Hematopoietic multipotent progenitor cell treated with erythropoietin and hydrocortisone succinate and interleukin-3 and kit ligand, for 6 days (in vitro differentiated cells): ENCODE data around the gene SPON2.

ENCODE experiments used
- DNase-seq: peaks from one replicate; pipeline ENCODE4 v3.0.0-alpha.2; 2015

The SPON2 gene

DNA sequence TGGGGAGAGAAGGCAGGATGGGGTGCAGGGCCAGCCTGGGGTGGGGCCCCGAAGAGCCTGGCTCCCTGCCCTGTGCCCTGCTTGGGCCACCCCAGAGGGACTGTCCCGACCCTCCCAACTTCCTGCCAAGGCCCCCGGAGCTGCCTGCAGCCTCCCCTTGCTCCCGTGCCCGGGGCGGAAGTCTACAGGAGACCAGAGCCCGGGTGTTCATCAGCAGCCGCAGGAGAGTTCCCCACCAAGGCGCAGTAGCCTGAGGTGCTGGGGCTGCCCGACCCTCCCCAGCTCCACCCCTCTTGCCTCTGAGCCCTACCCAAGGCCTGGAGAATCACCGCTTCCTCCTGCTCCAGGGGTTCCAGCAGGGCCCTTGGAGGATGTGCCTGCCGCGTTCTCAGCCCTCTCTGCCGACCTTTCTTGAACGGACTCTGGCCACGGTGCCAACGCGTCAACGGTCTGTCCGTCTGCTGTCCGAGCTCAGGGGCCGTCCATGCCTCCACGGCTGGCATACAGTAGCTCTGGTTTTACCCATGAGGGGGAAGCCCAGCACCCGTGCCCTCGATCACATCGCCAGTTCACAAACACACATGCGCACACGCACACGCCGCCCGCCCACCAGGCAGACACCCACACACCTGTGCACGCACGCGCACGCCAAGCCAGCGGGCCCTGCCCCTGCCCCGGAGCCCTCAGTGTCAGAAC is 36.0 kb upstream of the SPON2 start:
- no peak for DNase-seq

DNA sequence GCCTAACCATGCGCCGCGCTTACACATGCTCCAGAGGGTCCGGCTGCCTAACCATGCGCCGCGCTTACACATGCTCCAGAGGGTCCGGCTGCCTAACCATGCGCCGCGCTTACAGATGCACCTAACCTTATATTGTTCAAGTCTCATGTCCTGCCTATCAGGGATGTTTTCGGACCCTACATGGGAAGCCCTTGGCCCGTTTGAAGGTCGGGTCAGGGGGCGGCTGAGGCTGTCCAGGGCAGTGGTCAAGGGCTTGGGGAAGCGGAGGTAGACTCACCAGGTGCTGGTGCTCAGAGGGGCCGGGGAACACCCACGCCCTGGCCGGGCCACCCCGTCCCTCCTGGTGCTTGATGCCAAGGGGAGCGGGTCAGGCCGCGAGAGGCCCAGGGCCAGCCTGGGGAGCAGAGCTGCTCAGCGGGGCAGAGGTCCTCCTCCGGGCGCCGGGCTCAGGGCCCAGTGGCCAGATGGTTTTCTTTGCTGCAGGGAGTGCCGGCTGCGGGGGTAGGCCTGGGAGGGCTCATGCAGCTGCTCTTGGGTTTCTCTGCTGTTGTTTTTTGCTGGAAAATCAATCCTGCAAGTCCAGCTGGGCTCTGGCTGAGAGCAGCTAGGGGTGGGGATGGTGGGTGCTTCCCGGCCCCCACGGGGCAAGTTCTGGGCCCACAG is 35.4 kb upstream of the SPON2 start:
- DNase-seq = no peak

DNA sequence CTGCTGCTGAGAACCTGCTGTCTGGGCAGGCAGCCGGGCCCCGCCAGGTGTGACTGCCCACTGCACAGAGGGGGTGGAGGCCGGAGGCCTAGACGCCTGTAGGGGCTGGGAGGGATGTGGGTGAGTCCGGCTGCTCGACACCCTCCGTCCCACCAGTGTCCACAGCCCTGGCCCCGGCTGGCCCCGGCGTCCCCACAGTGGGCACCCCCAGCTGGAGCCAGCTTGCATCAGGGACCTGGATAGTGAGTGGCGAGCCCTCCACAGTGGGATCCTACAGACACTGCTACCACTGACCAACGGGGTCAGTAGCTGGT is 34.7 kb upstream of the SPON2 start:
- no peak for DNase-seq

GRCh38 chr4:1206299-1207156 is 34.1 kb upstream of the SPON2 start:
- no peak for DNase-seq

DNA sequence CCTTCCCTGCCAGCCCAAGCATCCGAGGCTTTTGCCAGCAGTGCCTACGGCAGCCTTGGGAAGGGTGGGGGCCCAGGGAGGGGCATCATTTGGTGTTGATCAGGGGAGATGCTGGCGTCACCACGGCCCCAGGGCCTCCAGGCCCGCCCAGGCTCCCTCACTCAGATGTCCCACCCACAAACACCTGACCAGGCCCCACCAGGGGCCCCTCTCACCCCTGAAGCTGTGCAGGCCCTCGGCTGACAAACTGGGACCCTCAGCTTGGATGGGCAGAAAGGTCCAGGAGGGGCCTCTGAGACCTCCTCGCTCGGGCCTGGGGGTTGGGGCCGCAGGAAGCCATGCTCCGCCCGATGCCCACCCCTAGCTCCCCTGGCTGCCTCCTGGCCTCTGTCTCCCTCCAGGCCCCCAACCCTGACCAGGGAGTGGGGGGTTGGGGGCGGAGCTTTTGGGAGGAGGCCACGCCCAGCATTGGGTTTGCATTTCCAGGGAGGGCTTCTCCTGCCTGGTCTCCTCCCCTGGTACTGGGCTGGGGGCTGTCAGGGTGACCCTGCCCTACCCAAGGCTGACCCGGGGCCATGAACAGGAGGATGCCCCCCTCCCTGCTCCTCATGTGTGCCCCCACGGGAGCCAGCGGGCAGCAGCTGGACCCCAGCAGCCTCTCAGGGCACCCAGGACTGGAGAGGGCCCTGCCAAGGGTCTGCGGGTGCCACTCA is 33.4 kb upstream of the SPON2 start:
- DNase-seq = no peak

- DNase-seq = no peak
Observed at GRCh38 chr4:1204828-1205585, 32.6 kb upstream of the SPON2 start.

DNA sequence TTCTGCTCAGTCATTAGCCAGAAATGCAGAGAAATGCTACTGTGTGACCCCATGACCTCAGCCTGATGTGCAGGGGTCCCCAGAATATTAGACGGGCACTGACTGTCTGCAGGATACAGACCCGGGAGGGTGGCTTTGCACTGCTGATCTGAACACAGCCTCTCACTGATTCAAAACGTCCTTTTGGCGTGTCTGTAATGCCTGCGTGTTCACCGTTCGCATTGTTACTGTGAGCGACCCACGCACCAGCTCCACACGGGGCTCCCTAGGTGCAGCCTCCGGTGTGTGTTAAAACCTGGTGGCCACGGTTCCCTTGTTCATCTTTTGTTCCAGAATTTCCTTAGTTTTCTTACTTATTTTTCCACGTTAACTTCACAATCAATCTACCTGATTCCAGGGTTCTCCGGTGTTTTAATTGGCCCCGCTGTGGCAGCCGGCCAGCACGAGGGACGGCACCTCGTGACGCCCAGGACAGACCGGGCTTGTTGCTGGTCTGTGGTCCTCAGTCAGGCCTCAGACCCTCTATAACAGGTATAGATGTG is 32.0 kb upstream of the SPON2 start:
- no peak for DNase-seq

GRCh38 chr4:1203026-1203616 is 30.7 kb upstream of the SPON2 start:
- no peak for DNase-seq

DNA sequence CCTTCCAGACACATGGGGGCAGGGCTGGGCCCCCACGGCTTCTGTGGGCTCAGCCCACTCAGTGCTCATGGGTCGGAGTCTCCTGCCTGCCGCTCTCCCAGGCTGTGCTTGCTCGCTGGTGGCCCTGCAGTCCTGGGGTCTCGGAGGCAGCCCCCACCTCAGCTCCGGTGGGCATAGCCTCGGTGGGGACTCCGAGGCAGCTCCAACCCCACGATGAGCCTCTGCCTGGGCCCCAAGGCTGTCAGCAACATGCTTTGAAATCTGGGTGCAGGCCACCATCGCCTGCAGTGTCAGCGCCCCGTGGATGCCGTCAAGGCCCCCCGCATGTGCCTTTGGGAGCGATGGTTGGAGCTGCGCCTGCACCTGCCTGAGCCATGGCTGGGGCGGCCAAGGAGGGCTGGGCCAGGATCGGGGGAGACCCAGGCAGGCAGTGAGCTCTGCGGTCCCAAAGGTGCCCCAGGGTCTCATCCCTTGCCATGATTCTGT is 30.2 kb upstream of the SPON2 start:
- DNase-seq = no peak

- peak; percentile 80 for DNase-seq
Observed at GRCh38 chr4:1201851-1202525, 29.6 kb upstream of the SPON2 start.

- DNase-seq = peak; percentile 41
Observed at GRCh38 chr4:1200425-1201035, 28.1 kb upstream of the SPON2 start.

- DNase-seq = no peak
Observed at GRCh38 chr4:1199556-1200331, 27.4 kb upstream of the SPON2 start.

GRCh38 chr4:1198098-1198844 is 25.9 kb upstream of the SPON2 start:
- no peak for DNase-seq

DNA sequence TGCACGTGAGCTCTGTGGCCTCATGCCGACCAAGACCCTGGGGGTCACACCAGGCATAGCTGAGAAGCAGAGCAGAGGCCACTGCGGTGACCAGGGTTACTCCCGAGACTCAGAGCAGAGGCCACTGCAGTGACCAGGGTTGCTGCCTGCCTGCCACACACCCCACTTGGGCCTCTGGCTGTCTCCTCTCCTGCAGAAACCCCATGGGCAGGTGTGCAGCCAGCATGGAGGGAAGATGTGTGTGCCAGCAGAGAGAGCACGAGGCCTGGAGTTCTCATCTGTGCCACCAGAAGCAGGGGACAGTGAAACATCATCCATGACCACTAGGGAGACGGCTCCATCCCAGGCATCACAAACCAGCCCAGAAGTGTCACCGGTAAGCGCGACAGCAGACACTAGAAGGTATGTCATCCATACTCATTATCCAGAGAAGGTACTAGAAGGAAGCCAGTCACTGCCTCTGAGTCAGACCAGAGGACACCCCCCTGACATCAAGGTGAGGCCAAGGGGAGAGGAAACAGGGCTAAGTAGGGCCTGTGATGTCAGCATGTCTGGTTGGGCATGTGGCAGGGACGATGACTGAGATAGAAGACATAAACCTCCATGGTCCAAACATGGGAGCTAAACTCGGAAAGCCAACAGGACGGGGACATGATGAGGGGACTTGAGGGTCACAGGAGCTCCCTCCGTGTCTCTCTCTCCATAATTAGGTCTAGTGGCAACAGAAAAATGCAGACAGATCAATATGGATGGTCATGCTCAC is 24.2 kb upstream of the SPON2 start:
- DNase-seq = no peak

DNA sequence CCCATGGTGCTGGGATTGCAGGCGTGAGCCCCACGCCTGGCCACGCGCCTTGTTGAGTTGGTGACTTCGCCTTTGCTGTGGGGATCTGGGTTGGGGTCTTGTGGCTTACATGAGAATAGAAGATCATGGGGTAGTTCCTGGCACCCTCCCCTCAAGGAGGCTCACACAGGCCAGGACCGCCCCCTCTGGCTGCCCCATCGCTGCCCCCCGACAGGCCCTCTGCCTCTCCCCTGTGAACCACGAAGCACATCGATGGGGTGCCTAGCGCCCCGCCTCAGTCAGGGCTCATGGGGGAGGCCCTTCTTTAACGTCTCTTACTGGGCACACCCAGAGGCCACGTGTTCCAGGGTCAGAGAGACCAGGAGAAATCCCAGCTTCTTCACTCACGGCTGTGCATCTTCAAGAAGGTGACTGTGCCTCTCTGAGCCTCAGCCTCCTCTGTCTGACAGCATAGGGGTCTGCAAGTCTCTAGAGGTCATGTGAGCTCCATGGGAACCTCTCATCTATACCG is 23.6 kb upstream of the SPON2 start:
- DNase-seq = no peak

GRCh38 chr4:1195109-1195671 is 22.8 kb upstream of the SPON2 start:
- no peak for DNase-seq

DNA sequence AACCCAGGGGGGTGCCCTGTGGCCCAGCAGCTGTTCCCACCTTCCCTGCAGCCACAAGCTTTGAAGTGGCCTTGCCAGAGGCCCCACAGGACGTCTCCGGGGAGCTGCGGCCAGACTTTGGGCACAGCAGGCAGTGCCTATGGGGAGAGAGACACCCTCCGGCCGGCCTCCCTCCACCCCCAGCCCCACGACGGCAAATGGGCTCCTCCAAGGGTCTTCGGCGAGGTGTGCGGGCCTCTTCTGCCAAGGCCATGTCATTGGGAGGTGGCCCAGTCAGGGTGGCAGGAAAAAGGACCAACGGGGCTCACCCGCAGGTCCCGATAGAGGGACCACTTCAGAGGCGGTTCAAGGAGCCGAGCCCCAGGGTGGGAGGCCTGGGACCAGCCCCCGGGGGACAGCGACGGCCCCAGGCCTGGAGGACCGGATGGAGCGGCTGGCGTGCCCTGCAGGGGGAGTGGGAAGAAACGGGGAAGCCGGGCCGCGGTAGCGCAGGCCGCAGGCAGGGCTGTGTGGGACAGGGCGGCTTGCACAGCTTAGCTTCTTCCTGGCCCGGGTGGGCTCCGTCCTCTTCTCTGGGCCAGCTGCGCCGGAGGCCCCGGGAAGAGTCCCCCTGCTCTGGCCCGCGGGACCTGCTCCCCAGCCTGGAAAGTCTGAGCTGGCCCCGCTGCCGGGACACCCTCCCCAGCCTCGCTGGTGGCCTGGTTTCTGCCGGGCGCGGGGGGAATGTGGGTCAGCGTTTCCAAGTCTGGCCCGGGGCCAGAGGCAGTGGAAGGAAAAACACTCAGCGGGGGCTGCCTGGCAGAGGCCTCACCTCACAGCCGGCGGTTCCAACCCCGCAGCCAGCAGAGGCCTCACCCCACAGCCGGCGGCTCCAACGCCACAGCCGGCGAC is 21.9 kb upstream of the SPON2 start:
- DNase-seq = no peak
